ENCODE measurements around the gene HOXA9.

Gene HOXA9

DNA sequence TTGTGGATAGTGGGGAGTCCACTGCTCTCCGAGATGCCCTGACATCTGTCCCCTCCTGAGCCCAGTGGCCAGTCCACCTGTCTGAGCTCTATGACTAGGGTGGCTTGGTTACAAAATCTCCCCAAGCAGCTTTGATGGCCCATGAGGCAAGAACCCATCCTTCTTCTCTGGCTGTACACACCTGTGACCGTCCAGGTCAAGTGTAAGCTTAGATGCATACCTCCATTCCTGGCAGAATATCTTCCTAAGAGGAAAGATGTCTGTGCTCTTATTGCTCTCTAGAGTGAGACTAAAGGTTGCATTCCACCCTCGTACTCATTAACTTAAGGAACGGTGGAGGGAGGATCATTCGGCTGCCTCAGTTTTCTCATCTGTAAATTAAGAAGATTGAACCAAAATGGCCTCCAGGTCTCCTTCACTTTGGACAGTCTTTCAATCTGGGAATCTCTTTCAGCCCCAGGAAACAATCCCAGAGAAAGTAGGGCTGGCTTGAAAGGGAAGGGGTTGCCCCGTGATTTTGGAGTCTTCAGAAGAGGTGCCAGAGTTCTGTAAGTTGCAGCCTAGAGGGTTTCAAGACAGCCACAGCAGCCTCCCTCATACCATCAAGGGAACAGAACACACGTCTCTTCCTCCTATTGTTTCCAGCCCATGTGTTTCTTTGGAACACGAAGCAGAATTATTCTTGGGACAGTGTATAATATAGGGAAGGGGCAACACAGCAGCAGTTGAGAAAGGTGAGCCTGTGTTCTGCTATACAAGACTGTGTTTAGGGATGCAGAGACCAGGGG lies 40.2 kb downstream of the HOXA9 start:
- Histone ChIP-seq H3K9ac (ENCODE audit: low read length in 2 of 2) (peak overlapping the region; percentile 91 to 93), H3K27ac (ENCODE audit: low read length) (peak overlapping the region; percentile 98), H3K4me3 (ENCODE audit: low read length in 2 of 2) (peak overlapping the region; percentile 64 to 93)

DNA sequence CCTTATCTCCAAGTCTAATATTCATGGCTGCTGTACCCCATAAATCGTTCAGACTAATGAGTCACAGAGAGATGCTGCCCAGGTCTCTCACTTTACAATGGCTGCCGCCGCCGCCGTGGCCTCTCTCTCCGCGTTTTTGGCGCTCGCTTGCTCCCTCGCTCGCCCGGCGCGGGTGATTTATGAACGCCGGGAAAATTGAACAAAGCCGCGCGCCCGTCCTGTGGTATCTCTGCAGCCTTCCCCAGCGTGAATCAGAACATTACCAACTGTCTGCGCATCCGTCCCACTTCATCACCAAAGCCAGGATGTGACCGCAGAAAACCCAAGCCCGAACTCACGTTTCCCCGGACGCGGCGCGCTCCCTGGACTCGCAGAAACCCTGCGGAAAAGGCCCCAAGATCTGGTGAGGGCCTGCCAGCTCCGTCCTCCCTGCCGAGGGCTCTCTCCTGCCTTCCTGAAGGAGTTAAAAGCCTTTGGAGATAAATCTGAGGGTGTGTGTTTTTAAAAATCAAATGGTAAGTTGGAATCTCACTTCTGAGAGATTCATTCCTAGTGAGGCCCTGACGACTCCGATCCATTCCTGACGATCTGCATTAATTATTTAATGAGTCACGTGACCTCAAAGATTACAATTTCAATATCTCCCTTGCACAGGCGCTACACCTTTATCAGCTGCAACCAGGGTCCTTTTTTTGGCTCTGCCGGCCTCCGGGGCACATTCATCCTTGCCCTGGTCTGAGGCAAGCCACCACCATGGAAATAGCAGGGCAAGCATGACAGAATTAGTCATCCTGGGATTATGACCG lies 41.0 kb downstream of the HOXA9 start:
- peak overlapping the region; percentile 91 to 93 for H3K9ac ChIP-seq (ENCODE audit: low read length in 2 of 2)
- H3K4me1 ChIP-seq (ENCODE audit: control insufficient read depth, insufficient read depth, low read length), result peaks cover 81% of the 10 kb centered on the region
- H3K27ac ChIP-seq (ENCODE audit: low read length), result peak overlapping the region; percentile 98
- no peaks in the 10 kb centered on the region for H3K9me3 ChIP-seq (ENCODE audit: control insufficient read depth in 2 of 2, low read length in 2 of 2)
- H3K27me3 ChIP-seq (ENCODE audit: control insufficient read depth in 1 of 2, insufficient read depth in 2 of 2, low read length in 2 of 2), result no peaks in the 10 kb centered on the region
- no peaks in the 10 kb centered on the region for H3K36me3 ChIP-seq (ENCODE audit: control insufficient read depth in 2 of 2, insufficient read depth in 2 of 2, low read length in 2 of 2)
- peak overlapping the region; percentile 64 to 93 for H3K4me3 ChIP-seq (ENCODE audit: low read length in 2 of 2)

More for the DNA sequence above, 40.2 kb downstream of the HOXA9 start:
- H3K36me3 ChIP-seq (ENCODE audit: control insufficient read depth in 2 of 2, insufficient read depth in 2 of 2, low read length in 2 of 2), result no peaks in the 10 kb centered on the region
- no peaks in the 10 kb centered on the region for H3K9me3 ChIP-seq (ENCODE audit: control insufficient read depth in 2 of 2, low read length in 2 of 2)
- no peaks in the 10 kb centered on the region for H3K27me3 ChIP-seq (ENCODE audit: control insufficient read depth in 1 of 2, insufficient read depth in 2 of 2, low read length in 2 of 2)
- H3K4me1 ChIP-seq (ENCODE audit: control insufficient read depth, insufficient read depth, low read length), result peaks cover 76% of the 10 kb centered on the region

DNA sequence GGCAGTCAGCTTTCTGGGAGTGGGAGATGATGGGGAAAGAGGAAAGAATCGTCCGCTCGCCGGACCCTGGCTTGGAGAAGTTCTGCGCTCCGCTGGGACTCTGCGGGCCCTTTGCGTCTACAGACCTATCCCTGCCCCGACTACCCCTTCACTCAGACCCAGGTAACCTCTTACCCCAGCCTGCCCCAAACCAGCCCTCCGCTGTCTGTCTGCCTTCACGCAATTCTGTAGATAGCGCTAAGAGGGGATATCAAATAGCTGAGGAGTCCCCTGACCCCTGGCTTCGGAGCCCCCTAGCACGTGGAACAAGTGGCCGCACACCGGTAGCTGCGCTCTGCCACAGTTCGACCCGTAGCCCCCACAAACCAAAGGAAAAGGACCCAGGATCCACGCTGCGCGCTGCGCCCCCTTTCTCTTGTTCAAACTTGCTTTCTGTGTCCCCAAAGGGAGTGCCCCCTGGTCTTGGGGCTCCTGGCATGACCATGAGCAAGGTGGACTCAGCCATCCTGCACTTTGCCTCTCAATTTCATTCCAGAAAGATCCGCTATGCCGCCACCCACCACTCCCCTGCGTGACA lies 41.8 kb downstream of the HOXA9 start:
- H3K36me3 ChIP-seq (ENCODE audit: control insufficient read depth in 2 of 2, insufficient read depth in 2 of 2, low read length in 2 of 2), result peaks cover 0 to under 1% of the 10 kb centered on the region in 2 donors
- H3K4me1 ChIP-seq (ENCODE audit: control insufficient read depth, insufficient read depth, low read length), result peaks cover 80% of the 10 kb centered on the region
- H3K27me3 ChIP-seq (ENCODE audit: control insufficient read depth in 1 of 2, insufficient read depth in 2 of 2, low read length in 2 of 2), result no peaks in the 10 kb centered on the region
- peak overlapping the region; percentile 91 to 93 for H3K9ac ChIP-seq (ENCODE audit: low read length in 2 of 2)
- H3K9me3 ChIP-seq (ENCODE audit: control insufficient read depth in 2 of 2, low read length in 2 of 2), result no peaks in the 10 kb centered on the region
- H3K27ac ChIP-seq (ENCODE audit: low read length), result peak overlapping the region; percentile 98
- peak overlapping the region; percentile 64 to 93 for H3K4me3 ChIP-seq (ENCODE audit: low read length in 2 of 2)

DNA sequence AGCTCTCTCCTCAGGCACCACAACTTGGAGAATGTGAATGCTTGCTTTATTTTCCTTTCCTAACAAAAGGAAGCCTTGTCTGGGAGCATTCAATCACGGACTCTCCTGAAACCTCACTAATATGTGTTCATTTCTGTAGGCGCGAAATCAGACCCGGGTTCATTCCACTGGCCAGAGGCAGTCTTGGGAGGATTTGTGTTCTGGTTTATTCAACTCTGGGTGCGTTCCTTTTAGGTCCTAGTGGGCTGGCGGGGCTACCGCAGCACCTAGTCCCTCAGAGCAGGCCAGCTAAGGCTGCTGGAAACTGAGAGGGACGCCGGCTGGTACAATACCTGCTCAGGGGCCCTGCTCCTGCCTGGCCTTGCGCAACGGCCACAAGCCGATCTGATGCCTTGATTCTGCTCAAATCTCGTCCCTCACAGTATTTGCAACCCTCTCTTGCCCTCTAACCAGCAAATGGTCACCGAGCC lies 42.3 kb downstream of the HOXA9 start:
- Histone ChIP-seq H3K4me1 (ENCODE audit: control insufficient read depth, insufficient read depth, low read length) (peaks cover 76% of the 10 kb centered on the region), H3K4me3 (ENCODE audit: low read length in 2 of 2) (peak overlapping the region; percentile 64 to 93), H3K9ac (ENCODE audit: low read length in 2 of 2) (peak overlapping the region; percentile 91 to 93), H3K36me3 (ENCODE audit: control insufficient read depth in 2 of 2, insufficient read depth in 2 of 2, low read length in 2 of 2) (peaks cover 0 to 2% of the 10 kb centered on the region in 2 donors), H3K27ac (ENCODE audit: low read length) (peak overlapping the region; percentile 98), H3K27me3 (ENCODE audit: control insufficient read depth in 1 of 2, insufficient read depth in 2 of 2, low read length in 2 of 2) (no peaks in the 10 kb centered on the region), H3K9me3 (ENCODE audit: control insufficient read depth in 2 of 2, low read length in 2 of 2) (no peaks in the 10 kb centered on the region)

DNA sequence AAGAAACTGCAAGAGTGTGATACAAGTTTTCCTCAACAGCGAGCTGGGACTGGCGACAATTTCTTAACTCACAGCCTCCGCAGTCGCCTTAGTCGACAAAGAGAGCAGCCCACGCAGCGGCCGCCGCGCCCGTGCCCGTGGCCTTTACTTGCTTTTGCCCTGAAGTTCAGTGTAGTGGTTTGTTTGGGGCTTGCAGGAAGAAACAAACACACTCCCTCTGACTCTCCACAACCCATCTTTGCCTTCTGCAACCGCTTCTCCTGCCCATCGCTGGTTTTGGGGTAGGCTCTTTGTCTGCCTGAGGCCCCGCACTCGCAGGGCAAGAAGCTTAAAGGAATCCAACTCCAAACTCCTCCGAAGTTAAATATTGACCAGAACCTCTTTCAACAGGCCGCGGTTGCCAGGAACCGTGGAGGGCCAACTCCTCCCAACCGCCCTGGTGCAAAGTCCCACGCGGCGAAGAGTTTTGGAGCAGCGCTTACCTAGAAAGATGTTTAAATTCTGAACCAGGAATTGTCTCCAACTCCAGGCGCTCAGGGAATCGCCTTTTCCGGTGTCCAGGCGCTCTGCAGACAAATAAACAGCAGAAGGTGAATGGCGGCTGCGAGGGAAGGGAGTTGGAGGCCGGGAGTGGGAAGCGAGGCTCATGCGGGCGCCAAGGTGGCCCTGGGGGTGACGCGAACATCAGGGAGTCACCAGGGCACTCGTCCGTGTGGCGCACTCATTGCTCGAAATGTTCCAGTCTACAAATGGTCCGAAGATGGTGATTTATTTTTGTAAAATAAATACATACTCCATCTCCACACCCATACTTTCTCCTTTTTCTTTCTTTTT lies 43.0 kb downstream of the HOXA9 start:
- no peaks in the 10 kb centered on the region for H3K27me3 ChIP-seq (ENCODE audit: control insufficient read depth in 1 of 2, insufficient read depth in 2 of 2, low read length in 2 of 2)
- H3K4me3 ChIP-seq (ENCODE audit: low read length in 2 of 2), result peak overlapping the region; percentile 64 to 93
- H3K4me1 ChIP-seq (ENCODE audit: control insufficient read depth, insufficient read depth, low read length), result peaks cover 74% of the 10 kb centered on the region
- H3K9ac ChIP-seq (ENCODE audit: low read length in 2 of 2), result peak overlapping the region; percentile 91 to 93
- H3K9me3 ChIP-seq (ENCODE audit: control insufficient read depth in 2 of 2, low read length in 2 of 2), result no peaks in the 10 kb centered on the region
- H3K36me3 ChIP-seq (ENCODE audit: control insufficient read depth in 2 of 2, insufficient read depth in 2 of 2, low read length in 2 of 2), result peaks cover 0 to 3% of the 10 kb centered on the region in 2 donors
- H3K27ac ChIP-seq (ENCODE audit: low read length), result peak overlapping the region; percentile 98

DNA sequence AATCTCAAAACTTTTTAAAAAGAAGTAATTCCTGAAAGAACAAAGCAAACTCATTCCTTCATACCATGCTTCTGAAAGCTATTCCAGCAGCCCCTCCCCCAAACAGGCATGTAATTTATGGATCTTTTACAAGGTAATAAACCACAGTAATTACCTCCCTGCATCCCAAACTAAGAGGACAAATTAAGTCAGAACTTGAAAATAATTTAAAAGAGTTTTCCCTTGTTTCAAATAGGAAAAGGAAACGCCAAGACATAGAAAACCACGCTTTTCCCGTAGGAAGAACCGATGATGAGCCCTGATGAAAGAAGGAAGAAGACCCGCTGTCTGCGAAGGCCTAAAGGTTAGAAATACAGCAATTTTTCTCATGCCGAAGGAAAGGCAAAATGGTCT lies 43.7 kb downstream of the HOXA9 start:
- peak overlapping the region; percentile 64 to 93 for H3K4me3 ChIP-seq (ENCODE audit: low read length in 2 of 2)

DNA sequence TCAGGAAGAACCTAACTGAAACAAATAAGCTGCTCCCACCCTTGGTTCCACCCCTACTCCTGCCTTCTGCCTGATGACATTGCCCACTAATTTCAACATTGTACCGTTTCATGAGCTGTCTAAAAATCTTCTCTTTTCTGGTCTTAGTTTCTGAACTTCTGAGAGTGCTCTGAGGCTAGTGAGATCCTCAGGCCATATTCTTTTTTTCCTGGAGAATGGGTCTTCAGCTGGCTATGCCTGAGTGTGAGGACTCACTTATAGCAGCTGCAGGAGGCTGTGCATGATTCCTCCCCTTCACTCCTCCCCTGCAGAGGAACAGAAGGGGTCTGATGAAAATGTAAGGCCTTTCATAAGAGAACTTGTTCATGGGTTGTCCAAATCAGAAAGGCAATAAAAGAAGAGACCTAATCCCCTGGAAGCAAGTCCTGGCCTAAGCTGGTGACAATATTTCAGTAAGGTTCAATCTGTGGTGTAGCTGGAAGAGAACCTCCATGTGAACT lies 45.9 kb downstream of the HOXA9 start:
- Histone ChIP-seq H3K27me3 (ENCODE audit: control insufficient read depth in 1 of 2, insufficient read depth in 2 of 2, low read length in 2 of 2) (no peaks in the 10 kb centered on the region), H3K27ac (ENCODE audit: low read length) (peak overlapping the region; percentile 98), H3K9ac (ENCODE audit: low read length in 2 of 2) (peak overlapping the region; percentile 48 to 91)

More for the DNA sequence above, 43.7 kb downstream of the HOXA9 start:
- no peaks in the 10 kb centered on the region for H3K9me3 ChIP-seq (ENCODE audit: control insufficient read depth in 2 of 2, low read length in 2 of 2)
- peaks cover 0 to 3% of the 10 kb centered on the region in 2 donors for H3K36me3 ChIP-seq (ENCODE audit: control insufficient read depth in 2 of 2, insufficient read depth in 2 of 2, low read length in 2 of 2)
- H3K27me3 ChIP-seq (ENCODE audit: control insufficient read depth in 1 of 2, insufficient read depth in 2 of 2, low read length in 2 of 2), result no peaks in the 10 kb centered on the region
- H3K4me1 ChIP-seq (ENCODE audit: control insufficient read depth, insufficient read depth, low read length), result peaks cover 70% of the 10 kb centered on the region
- H3K9ac ChIP-seq (ENCODE audit: low read length in 2 of 2), result peak overlapping the region; percentile 91 to 93
- peak overlapping the region; percentile 98 for H3K27ac ChIP-seq (ENCODE audit: low read length)

DNA sequence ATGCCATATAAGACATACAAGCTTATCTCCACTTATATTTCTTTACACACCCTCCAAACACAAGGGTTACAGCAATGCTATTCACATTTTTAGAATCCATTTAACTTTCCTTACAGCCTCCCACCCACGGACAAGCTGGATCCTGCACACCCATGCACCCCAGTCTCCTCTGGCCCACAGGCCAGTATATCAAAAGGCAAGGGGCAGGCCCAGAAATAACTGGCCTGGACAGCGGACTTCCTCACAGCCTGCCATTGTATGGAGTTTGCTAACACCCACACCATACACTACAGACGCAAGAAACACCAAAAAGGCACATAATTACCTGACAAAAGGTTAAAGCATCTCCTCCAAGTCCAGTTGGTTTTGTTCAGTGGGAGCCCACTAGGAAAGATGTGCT lies 46.8 kb downstream of the HOXA9 start:
- peaks cover 0 to 3% of the 10 kb centered on the region in 2 donors for H3K36me3 ChIP-seq (ENCODE audit: control insufficient read depth in 2 of 2, insufficient read depth in 2 of 2, low read length in 2 of 2)
- peak overlapping the region; percentile 98 for H3K27ac ChIP-seq (ENCODE audit: low read length)
- no peaks in the 10 kb centered on the region for H3K9me3 ChIP-seq (ENCODE audit: control insufficient read depth in 2 of 2, low read length in 2 of 2)
- peak overlapping the region; percentile 91 to 96 for H3K9ac ChIP-seq (ENCODE audit: low read length in 2 of 2)
- H3K4me1 ChIP-seq (ENCODE audit: control insufficient read depth, insufficient read depth, low read length), result peaks cover 44% of the 10 kb centered on the region
- peak overlapping the region; percentile 77 to 93 for H3K4me3 ChIP-seq (ENCODE audit: low read length in 2 of 2)
- H3K27me3 ChIP-seq (ENCODE audit: control insufficient read depth in 1 of 2, insufficient read depth in 2 of 2, low read length in 2 of 2), result no peaks in the 10 kb centered on the region

More for the DNA sequence above, 45.9 kb downstream of the HOXA9 start:
- no peaks in the 10 kb centered on the region for H3K9me3 ChIP-seq (ENCODE audit: control insufficient read depth in 2 of 2, low read length in 2 of 2)
- H3K36me3 ChIP-seq (ENCODE audit: control insufficient read depth in 2 of 2, insufficient read depth in 2 of 2, low read length in 2 of 2), result peaks cover 0 to 3% of the 10 kb centered on the region in 2 donors
- H3K4me1 ChIP-seq (ENCODE audit: control insufficient read depth, insufficient read depth, low read length), result peaks cover 49% of the 10 kb centered on the region
- peak overlapping the region; percentile 64 to 93 for H3K4me3 ChIP-seq (ENCODE audit: low read length in 2 of 2)

DNA sequence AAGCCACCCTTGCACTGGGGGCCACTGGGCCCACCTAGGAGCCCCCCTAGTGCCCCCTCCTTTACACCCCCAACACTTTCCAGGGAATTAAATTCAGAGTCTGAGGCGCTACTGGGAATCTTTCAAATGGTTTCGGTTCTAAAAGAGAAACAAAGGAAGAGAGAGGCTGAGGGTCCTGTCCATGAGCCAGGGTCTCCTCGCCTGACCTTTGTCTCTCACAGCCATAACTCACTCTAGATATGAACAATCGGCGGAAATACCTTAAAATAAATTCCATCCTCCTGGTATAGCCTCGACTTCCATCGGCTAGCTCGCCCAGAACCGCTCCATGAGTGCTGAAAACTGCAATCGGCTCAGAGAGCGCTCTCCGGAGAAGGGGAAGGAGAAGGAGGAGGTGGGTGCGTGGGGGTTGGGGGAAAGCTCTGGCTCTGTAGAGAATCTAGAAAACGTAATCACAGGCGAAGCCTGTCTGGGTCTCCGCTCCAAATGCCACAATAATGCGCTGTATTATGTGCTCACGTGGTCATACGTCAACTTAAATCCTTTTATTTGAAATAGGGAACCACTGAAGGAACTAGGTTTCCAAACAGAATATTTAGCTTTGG lies 47.3 kb downstream of the HOXA9 start:
- Histone ChIP-seq H3K9me3 (ENCODE audit: control insufficient read depth in 2 of 2, low read length in 2 of 2) (no peaks in the 10 kb centered on the region), H3K27me3 (ENCODE audit: control insufficient read depth in 1 of 2, insufficient read depth in 2 of 2, low read length in 2 of 2) (no peaks in the 10 kb centered on the region), H3K4me1 (ENCODE audit: control insufficient read depth, insufficient read depth, low read length) (peaks cover 41% of the 10 kb centered on the region), H3K9ac (ENCODE audit: low read length in 2 of 2) (peak overlapping the region; percentile 91 to 96), H3K4me3 (ENCODE audit: low read length in 2 of 2) (peak overlapping the region; percentile 77 to 93), H3K27ac (ENCODE audit: low read length) (peak overlapping the region; percentile 98), H3K36me3 (ENCODE audit: control insufficient read depth in 2 of 2, insufficient read depth in 2 of 2, low read length in 2 of 2) (peaks cover 0 to 3% of the 10 kb centered on the region in 2 donors)

Data from stomach smooth muscle (tissue), 2 donors.